Subcutaneous abdominal adipose tissue (tissue), 5 donors: ENCODE results near the gene PSMA5.
"Not testable (repeated sequence)": the region's sequence is repeated elsewhere in the genome, so short reads cannot be mapped to it uniquely, and the experiment has no call there.

Experiments used
- H3K27ac ChIP-seq: one replicate; pipeline ENCODE4 v1.7.0; 2013; ENCODE audit warnings: low read depth, mild to moderate bottlenecking, inconsistent platforms, low read length, moderate library complexity
- H3K27me3 ChIP-seq, 5 donors: one replicate each; pipeline ENCODE4 v1.7.0; 2013; ENCODE audit warnings: low read length in 5 of 5, inconsistent platforms in 1 of 5; ENCODE audit not compliant: control insufficient read depth in 5 of 5, insufficient read depth in 4 of 5
- H3K36me3 ChIP-seq, 5 donors: one replicate each; pipeline ENCODE4 v1.7.0; 2013; ENCODE audit warnings: low read length in 5 of 5; ENCODE audit not compliant: control insufficient read depth in 5 of 5, insufficient read depth in 5 of 5
- H3K4me1 ChIP-seq, 5 donors: one replicate each; pipeline ENCODE4 v1.7.0; 2013; ENCODE audit warnings: low read length in 5 of 5, mild to moderate bottlenecking in 3 of 5, moderate library complexity in 1 of 5; ENCODE audit not compliant: control insufficient read depth in 5 of 5, insufficient read depth in 5 of 5
- H3K4me3 ChIP-seq, 5 donors: one replicate each; pipeline ENCODE4 v1.7.0; 2013; ENCODE audit warnings: low read length in 5 of 5, low read depth in 1 of 5
- H3K9ac ChIP-seq, 5 donors: one replicate each; pipeline ENCODE4 v1.7.0; 2013; ENCODE audit warnings: low read length in 5 of 5, mild to moderate bottlenecking in 4 of 5, moderate library complexity in 3 of 5
- H3K9me3 ChIP-seq, 5 donors: one replicate each; pipeline ENCODE4 v1.7.0; 2013; ENCODE audit warnings: low read length in 5 of 5; ENCODE audit not compliant: control insufficient read depth in 5 of 5
- donor health status: healthy.
- donor health status: healthy.
- donor health status: healthy.
- donor health status: healthy.
- donor health status: healthy.

The PSMA5 gene

GRCh38 chr1:109400035-109400655 lies 26.1 kb downstream of the PSMA5 start:
- Histone ChIP-seq H3K9me3 (no peaks in the 10 kb centered on the region), H3K4me3 (no peak overlapping the region), H3K27ac (no peak overlapping the region), H3K27me3 (no peaks in the 10 kb centered on the region), H3K4me1 (peaks cover 0 to 34% (median 28%) of the 10 kb centered on the region in 5 donors), H3K9ac (no peak overlapping the region), H3K36me3 (peaks cover 20 to 31% (median 23%) of the 10 kb centered on the region in 5 donors)

DNA sequence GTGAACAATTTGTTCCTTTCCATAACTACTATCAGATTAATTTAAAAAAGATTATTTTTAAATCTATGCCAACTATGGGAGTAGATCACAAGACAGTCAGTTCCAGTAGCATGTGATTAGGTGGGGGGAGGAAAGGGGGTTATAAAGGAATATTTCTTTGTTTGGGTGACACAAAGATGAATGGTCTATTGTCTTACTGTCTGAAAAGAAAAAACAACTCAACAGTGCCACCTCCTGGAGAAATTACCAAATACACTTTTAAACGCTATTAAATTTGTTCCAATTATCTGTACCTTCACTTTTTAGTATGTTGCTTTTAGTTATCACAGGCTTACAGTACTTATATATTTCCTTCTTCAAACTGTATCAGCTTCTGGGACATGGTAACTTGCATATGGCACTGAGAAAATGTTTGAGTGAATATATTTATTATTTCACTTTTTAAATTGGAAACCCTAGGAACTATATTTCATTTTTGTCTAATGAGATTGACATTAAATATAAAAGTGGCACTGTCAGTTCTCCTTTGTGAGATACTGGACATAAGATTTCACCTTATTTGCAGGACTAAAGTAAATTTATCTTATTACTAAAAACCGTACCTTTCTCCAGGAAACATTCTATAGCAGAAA lies 26.8 kb downstream of the PSMA5 start:
- no peak overlapping the region for H3K27ac ChIP-seq

DNA sequence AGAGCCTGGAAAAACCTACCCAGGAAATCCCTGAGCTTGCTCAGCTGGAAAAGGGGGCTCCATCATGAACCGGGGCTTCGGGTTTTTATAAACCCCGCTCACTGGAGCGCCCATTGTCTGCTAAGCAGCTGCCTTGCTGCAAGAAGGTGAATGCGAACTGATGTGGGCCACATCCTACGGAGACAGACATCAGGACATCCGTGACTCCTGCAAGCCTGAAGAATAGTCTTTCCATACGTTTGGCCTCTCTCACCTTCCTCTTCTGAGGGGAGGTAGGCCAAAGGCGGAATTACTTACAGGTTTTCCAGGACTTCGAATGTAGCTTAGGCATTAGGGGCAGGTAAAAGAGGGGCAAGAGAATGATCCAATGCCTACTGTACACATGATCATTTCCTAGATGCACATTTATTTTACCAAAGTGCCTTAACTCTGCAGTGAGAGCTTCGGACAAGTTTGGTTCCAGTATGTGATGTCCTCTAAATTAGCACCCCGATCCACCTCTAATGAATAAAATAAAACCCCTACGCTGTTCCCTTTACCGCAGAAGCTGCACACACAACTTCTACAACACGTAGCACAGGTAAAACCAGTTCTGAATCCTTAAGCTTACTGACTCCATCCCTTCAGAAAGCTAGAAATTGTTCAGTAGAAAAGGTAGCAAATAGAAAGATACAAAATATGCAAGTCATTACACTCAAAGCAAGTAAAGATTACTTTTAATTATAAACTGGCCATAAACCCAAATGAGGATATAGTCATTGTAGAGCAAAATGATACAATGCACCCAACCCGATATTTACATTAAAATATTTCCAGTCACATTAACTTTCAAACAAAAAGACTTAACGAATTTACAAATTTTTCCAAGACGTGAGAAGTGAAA lies 27.7 kb downstream of the PSMA5 start:
- peak overlapping the region; percentile 39 for H3K27ac ChIP-seq
- peaks cover 13 to 25% (median 23%) of the 10 kb centered on the region in 5 donors for H3K36me3 ChIP-seq
- H3K9ac ChIP-seq, result peak overlapping the region in 4 of 5 donors; percentile 35 to 69 (median 53)
- H3K4me1 ChIP-seq, result peaks cover 2 to 41% (median 38%) of the 10 kb centered on the region in 5 donors
- no peaks in the 10 kb centered on the region for H3K9me3 ChIP-seq
- H3K27me3 ChIP-seq, result no peaks in the 10 kb centered on the region
- H3K4me3 ChIP-seq, result peak overlapping the region; percentile 54 to 74 (median 69)

More for the DNA sequence above, 26.8 kb downstream of the PSMA5 start:
- Histone ChIP-seq H3K9ac (no peak overlapping the region), H3K4me1 (peaks cover 1 to 34% (median 31%) of the 10 kb centered on the region in 5 donors), H3K36me3 (peaks cover 17 to 25% (median 23%) of the 10 kb centered on the region in 5 donors), H3K27me3 (no peaks in the 10 kb centered on the region), H3K4me3 (no peak overlapping the region), H3K9me3 (no peaks in the 10 kb centered on the region)

DNA sequence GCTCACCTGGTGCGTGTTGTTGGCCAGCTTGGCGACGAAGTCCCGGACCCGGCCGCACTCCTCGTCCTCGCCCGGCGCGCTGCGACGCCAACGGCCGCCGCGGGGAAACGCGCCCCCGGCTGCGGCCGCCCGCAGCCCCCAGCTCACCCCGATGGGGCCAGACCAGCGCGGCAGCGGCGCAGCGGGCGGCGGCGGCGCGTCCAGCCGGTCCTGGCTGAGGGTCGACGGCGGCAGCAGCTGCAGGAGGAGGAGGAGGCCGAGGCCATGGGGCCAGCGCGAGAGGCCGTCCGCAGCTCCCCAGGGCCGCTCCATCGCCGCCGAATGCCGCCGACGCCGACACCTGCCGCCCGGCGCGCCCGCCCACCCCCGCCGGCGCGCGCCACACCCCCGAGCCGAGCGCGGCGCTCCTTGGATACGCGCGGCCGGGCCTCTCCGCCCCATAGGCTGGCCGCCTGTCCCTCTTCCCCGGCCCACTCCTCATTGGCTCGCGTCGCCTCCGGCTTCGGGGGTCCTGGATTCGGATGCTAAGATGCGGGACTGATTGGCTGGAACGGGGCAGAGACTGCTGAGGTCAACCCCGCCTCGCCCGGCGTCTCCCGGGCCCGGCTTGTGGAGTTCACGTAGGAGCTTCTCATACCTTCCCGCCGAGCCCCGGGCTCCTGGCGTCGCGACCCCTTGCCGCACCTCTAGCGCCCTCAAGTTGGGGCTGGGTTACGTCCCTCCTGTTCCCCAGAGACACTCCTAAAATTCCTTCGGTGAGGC lies 28.5 kb downstream of the PSMA5 start, which contains the start of gene SORT1:
TSS of gene SORT1 (minus strand) at position 338 of the 762 bp plus-strand sequence. CDS start at position 312, 26 bp downstream.
- Histone ChIP-seq H3K36me3 (peaks cover 13 to 20% (median 19%) of the 10 kb centered on the region in 5 donors), H3K9me3 (no peaks in the 10 kb centered on the region), H3K4me3 (peak within 1 kb of the TSS; percentile 68 to 88 (median 70)), H3K9ac (peak within 1 kb of the TSS; percentile 16 to 88 (median 83)), H3K4me1 (peaks cover 8 to 49% (median 46%) of the 10 kb centered on the region in 5 donors), H3K27me3 (no peaks in the 10 kb centered on the region), H3K27ac (peak within 1 kb of the TSS; percentile 99)

- Histone ChIP-seq H3K36me3 (peaks cover 9 to 14% (median 14%) of the 10 kb centered on the region in 5 donors), H3K9ac (peak overlapping the region; percentile 16 to 88 (median 83)), H3K27ac (peak overlapping the region; percentile 99), H3K9me3 (no peaks in the 10 kb centered on the region), H3K4me1 (peaks cover 13 to 57% (median 53%) of the 10 kb centered on the region in 5 donors), H3K4me3 (peak overlapping the region; percentile 68 to 88 (median 70)), H3K27me3 (no peaks in the 10 kb centered on the region)
Measured at GRCh38 chr1:109396871-109397580, 29.2 kb downstream of the PSMA5 start.

DNA sequence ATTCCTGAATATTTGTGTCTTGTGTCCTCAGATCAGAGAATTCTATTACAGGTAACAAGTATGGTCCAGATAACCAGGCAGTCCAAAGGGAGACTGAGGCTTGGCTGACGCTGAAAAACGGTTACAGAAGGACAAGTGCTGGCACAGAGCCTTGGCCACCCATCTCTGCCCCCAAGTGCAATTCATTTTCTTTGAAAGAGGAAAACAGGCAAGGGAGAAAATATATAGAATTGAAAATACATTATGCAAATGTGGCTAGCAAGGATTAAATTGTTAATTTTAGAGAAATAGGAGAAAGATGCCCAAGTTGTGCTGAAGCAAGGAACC lies 29.8 kb downstream of the PSMA5 start:
- Histone ChIP-seq H3K4me3 (peak overlapping the region; percentile 68 to 88 (median 70)), H3K27me3 (no peaks in the 10 kb centered on the region), H3K27ac (peak overlapping the region; percentile 99), H3K9ac (peak overlapping the region; percentile 1 to 84 (median 77)), H3K4me1 (peaks cover 15 to 62% (median 59%) of the 10 kb centered on the region in 5 donors), H3K9me3 (no peaks in the 10 kb centered on the region), H3K36me3 (peaks cover 5 to 11% (median 8%) of the 10 kb centered on the region in 5 donors)

DNA sequence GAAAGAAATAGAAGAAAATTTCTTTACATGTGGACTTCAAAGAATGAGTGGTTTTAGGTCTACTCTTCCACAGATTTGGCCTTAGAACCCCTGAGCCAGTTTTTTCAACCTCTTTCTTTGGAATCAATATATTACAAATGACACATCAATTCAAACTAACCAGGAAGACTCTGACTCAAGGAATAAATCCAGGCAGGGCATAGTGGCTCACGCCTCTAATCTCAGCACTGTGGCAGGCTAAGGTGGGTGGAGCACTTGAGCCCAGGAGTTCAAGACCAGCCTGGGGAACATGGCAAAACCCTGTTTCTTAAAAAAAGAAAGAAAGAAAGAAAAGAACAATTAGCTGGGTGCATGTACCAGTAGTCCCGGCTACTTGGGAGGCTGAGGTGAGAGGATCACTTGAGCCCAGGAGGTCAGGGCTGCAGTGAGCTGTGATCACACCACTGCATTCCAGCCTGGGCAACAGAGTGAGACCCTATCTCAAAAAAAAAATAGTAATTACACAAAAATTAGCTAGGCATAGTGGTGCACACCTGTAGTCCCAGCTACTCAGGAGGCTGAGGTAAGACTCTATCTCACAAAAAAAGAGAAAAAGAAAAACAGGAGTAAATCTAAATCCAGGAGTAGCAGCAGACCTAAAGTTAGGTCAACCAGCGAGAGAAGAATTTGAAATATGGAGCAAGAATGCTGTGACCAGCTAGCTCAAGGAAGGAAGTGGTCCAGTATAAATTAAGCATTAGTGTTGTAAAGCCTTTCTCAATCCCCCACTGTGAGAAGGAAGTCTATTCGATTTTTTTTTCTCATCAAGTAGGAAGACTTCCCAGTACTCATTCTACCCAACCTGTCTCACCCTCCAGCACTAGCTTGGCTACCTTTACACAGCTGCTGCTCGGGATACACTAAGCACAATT lies 30.4 kb downstream of the PSMA5 start:
- Histone ChIP-seq H3K4me3 (peak overlapping the region; percentile 68 to 88 (median 70)), H3K27me3 (no peaks in the 10 kb centered on the region), H3K27ac (peak overlapping the region; percentile 99), H3K4me1 (peaks cover 15 to 67% (median 65%) of the 10 kb centered on the region in 5 donors), H3K9me3 (no peaks in the 10 kb centered on the region), H3K9ac (peak overlapping the region; percentile 1 to 84 (median 77)), H3K36me3 (peaks cover 0 to 4% (median 3%) of the 10 kb centered on the region in 5 donors)

- H3K9me3 ChIP-seq, H3K36me3 ChIP-seq, H3K27me3 ChIP-seq, H3K4me3 ChIP-seq: not testable (repeated sequence)
- Histone ChIP-seq H3K9ac (peak overlapping the region in 1 of 5 donors; percentile 42), H3K4me1 (peaks cover 15 to 73% (median 71%) of the 10 kb centered on the region in 5 donors), H3K27ac (peak overlapping the region; percentile 99)
Measured at GRCh38 chr1:109395282-109395599, 31.0 kb downstream of the PSMA5 start.
